Sigmoid colon (tissue), 7 donors: ENCODE results near the gene PLD3. TPM values are rescaled to one million over a fixed set of nuclear protein-coding genes. Genes with fewer than 3 reads are reported as not detected.

Experiments
- DNase-seq: peaks from one replicate; pipeline ENCODE4 v3.0.0-alpha.2; 2019
- H3K27ac ChIP-seq, 4 donors: fragments of 200-600 bp; sonication (generic); one replicate each; pipeline ENCODE4 v1.5.1; 2016 to 2019; ENCODE audit warnings: mild to moderate bottlenecking in 1 of 4
- H3K27me3 ChIP-seq, 3 donors: fragments of 200-600 bp; sonication (generic); one replicate each; pipeline ENCODE4 v1.5.1; 2019; ENCODE audit warnings: mild to moderate bottlenecking in 1 of 3
- H3K36me3 ChIP-seq, 4 donors: fragments of 200-600 bp; sonication (generic); one replicate each; pipeline ENCODE4 v1.5.1; 2016 to 2019
- H3K4me1 ChIP-seq, 4 donors: fragments of 200-600 bp; sonication (generic); one replicate each; pipeline ENCODE4 v1.5.1; 2017 to 2019
- H3K4me3 ChIP-seq, 4 donors: fragments of 200-600 bp; sonication (generic); one replicate each; pipeline ENCODE4 v1.5.1; 2017 to 2019; ENCODE audit warnings: mild to moderate bottlenecking in 2 of 4, moderate library complexity in 1 of 4
- H3K9me3 ChIP-seq, 4 donors: fragments of 200-600 bp in 3 of 4; sonication (generic) in 3 of 4; one replicate each; pipeline versions ENCODE4 v1.5.1 to v1.6.1; 2013 to 2019
- CTCF ChIP-seq, 4 experiments: fragments of 450-650 bp in 3 of 4; fragments of 200-600 bp in 1 of 4; IDR thresholded peaks; one replicate each; pipeline ENCODE4 v1.5.1; 2016 to 2019; ENCODE audit warnings: antibody characterized with exemption in 4 of 4, mild to moderate bottlenecking in 3 of 4, moderate library complexity in 2 of 4
- EP300 ChIP-seq, 4 donors: sonication (generic); formaldehyde crosslinking; IDR thresholded peaks; one replicate each; pipeline ENCODE4 v1.6.1; 2017; ENCODE audit warnings: antibody characterized with exemption in 4 of 4
- POLR2A ChIP-seq, 2 donors: fragments of 450-650 bp; IDR thresholded peaks; one replicate each; pipeline ENCODE4 v1.6.1; 2016; ENCODE audit warnings: antibody characterized with exemption in 2 of 2, mild to moderate bottlenecking in 2 of 2, moderate library complexity in 2 of 2
- POLR2AphosphoS5 ChIP-seq, 4 donors: sonication (generic); formaldehyde crosslinking; IDR thresholded peaks; one replicate each; pipeline ENCODE4 v1.6.1; 2017; ENCODE audit warnings: antibody characterized with exemption in 4 of 4
- WGBS, 2 donors: extraction: QIAGEN DNeasy Blood & Tissue Kit; methylation state at CpG; one replicate each; pipeline ENCODE4 v1.1.7; 2013; 5-methylcytosine and 5-hydroxymethylcytosine counted together
- intact Hi-C: fragments of 100-400 bp; cut with DNase I; formaldehyde crosslinking; loops from one replicate; pipeline ENCODE4 v1.15.1; 2023
- polyA plus RNA-seq, 3 donors: library from polyadenylated mRNA; stranded (reverse); fragments of 200-250 nt; gene quantifications; one replicate each; pipeline ENCODE4 v1.2.3, GENCODE V29; 2013
- total RNA-seq, 4 donors: library from RNA; depleted of rRNA; stranded (reverse); fragments of >200 nt; gene quantifications; one replicate each; pipeline ENCODE4 v1.1.0, GENCODE V29; 2016
- donor health status: healthy with polysubstance abuse.
- donor health status: Bipolar disorder and iron deficiency.
- donor health status: healthy.

Gene PLD3
- total and polyA plus RNA-seq, 7 donors: 48.0 to 270 (median 164) TPM

- Histone ChIP-seq H3K4me3 (no peak overlapping the region), H3K9me3 (no peaks in the 10 kb centered on the region), H3K27me3 (no peaks in the 10 kb centered on the region), H3K36me3 (no peaks in the 10 kb centered on the region), H3K4me1 (no peaks in the 10 kb centered on the region), H3K27ac (no peak overlapping the region)
- intact Hi-C loops: no loop called here
- TF ChIP-seq CTCF (IDR thresholded peaks at IDR 0.05) (no peak), EP300 (IDR thresholded peaks at IDR 0.05) (no peak), POLR2A (IDR thresholded peaks at IDR 0.05) (no peak), POLR2AphosphoS5 (IDR thresholded peaks at IDR 0.05) (no peak)
- WGBS, 2 donors: 84 to 86% methylated on average over 3 of the region's 3 CpGs
- no peak for DNase-seq
These were observed 40.0 kb downstream of the PLD3 start for GRCh38 chr19:40388481-40388880.

GRCh38 chr19:40389404-40390083, 41.0 kb downstream of the PLD3 start:
- H3K4me1 ChIP-seq: no peaks in the 10 kb centered on the region
- no peaks in the 10 kb centered on the region for H3K36me3 ChIP-seq
- WGBS, 2 donors: 95 to 96% methylated on average over 33 of the region's 33 CpGs
- H3K4me3 ChIP-seq: no peak overlapping the region
- H3K9me3 ChIP-seq: no peaks in the 10 kb centered on the region
- no peaks in the 10 kb centered on the region for H3K27me3 ChIP-seq
- no peak for TF ChIP-seq CTCF (IDR thresholded peaks at IDR 0.05)
- no peak for TF ChIP-seq POLR2AphosphoS5 (IDR thresholded peaks at IDR 0.05)
- no peak for TF ChIP-seq POLR2A (IDR thresholded peaks at IDR 0.05)
- TF ChIP-seq EP300 (IDR thresholded peaks at IDR 0.05): no peak
- H3K27ac ChIP-seq: no peak overlapping the region
- DNase-seq: no peak
- intact Hi-C loops: no loop called here

- intact Hi-C loops: no loop called here
- H3K27me3 ChIP-seq: no peaks in the 10 kb centered on the region
- WGBS, 2 donors: 90 to 91% methylated on average over 10 of the region's 10 CpGs
- no peak within 1 kb of the TSS for H3K4me3 ChIP-seq
- DNase-seq: no peak
- no peaks in the 10 kb centered on the region for H3K9me3 ChIP-seq
- H3K4me1 ChIP-seq: no peaks in the 10 kb centered on the region
- no peak within 1 kb of the TSS for H3K27ac ChIP-seq
- no peak for TF ChIP-seq POLR2A (IDR thresholded peaks at IDR 0.05)
- TF ChIP-seq EP300 (IDR thresholded peaks at IDR 0.05): no peak
- TF ChIP-seq CTCF (IDR thresholded peaks at IDR 0.05): no peak
- no peak for TF ChIP-seq POLR2AphosphoS5 (IDR thresholded peaks at IDR 0.05)
- H3K36me3 ChIP-seq: no peaks in the 10 kb centered on the region
These were observed 41.7 kb downstream of the PLD3 start, which contains the start of gene HIPK4 for GRCh38 chr19:40390084-40390742. Gene HIPK4 (minus strand): TSS chr19:40390181. CDS start chr19:40389902, 279 bp downstream.

GRCh38 chr19:40392123-40392522, 43.6 kb downstream of the PLD3 start:
- Histone ChIP-seq H3K27ac (no peak overlapping the region), H3K4me1 (no peaks in the 10 kb centered on the region), H3K27me3 (no peaks in the 10 kb centered on the region), H3K9me3 (no peaks in the 10 kb centered on the region), H3K4me3 (no peak overlapping the region), H3K36me3 (no peaks in the 10 kb centered on the region)
- DNase-seq: no peak
- intact Hi-C loops: no loop called here
- TF ChIP-seq EP300 (IDR thresholded peaks at IDR 0.05): no peak
- TF ChIP-seq POLR2AphosphoS5 (IDR thresholded peaks at IDR 0.05): no peak
- TF ChIP-seq CTCF (IDR thresholded peaks at IDR 0.05): no peak
- no peak for TF ChIP-seq POLR2A (IDR thresholded peaks at IDR 0.05)
- 78 to 83% methylated on average over 8 of the region's 8 CpGs for WGBS, 2 donors
